ENCODE data around the gene FAAH.

Gene FAAH

DNA sequence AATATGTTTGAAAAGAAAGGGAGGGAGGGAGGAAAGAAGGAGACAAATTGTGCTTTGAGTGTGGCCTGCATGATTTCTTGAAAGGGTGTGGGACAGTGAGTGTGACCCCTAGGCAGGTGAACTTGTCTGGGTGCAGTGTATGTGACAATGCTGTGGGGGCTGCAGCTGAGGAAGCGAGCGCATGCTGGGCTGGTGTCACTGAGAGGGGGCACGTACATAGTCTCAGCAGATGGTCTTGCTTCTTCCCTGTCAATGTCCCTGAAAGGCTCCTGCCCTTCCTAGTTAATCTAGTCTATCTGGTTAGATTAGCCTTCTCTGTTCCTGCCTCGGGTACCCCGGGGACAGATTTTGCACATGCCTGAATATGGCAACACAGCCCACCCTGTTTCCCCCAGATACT is 9.8 kb downstream of the FAAH start:
- FAIRE-seq (no peak), DNase-seq (ENCODE audit: insufficient read length) (no peak)
- TF ChIP-seq POLR2AphosphoS5 (IDR thresholded peaks at IDR 0.05; ENCODE audit: low read depth, low read length) (no peak), TAF1 (IDR thresholded peaks at IDR 0.05; ENCODE audit: borderline replicate concordance, low read depth, low read length) (no peak), POLR2A (IDR thresholded peaks at IDR 0.05; ENCODE audit: low read depth, low read length) (no peak)

DNA sequence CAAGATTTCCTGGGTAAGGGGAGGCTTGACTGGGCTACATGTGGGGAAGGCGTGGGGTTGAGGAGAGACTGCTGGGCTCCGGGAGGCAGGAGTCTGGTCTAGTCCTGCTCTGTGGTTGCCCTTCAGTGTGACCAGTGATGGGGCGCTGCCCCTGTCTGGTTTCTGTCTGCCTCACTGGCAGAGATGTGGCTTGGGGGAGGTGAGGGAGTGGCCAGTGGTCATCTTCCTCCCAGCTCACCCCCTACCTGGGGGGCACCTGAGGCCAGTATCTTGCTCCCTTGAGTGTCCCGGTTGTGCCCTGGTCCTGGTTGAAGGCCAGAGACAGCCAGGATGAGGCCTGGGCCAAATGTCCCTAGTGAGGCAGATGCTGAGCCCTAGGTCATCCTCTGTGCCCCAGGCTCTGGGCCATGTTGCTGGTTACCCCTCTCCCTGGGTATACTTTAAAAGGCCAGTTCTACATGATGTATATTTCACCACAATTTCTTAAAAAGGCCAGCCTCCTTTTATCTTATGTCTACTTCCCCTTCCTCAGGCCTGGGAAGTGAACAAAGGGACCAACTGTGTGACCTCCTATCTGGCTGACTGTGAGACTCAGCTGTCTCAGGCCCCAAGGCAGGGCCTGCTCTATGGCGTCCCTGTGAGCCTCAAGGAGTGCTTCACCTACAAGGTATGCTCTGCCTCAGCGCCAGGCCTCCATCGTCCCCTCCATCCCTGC is 10.5 kb downstream of the FAAH start:
- TF ChIP-seq TAF1 (IDR thresholded peaks at IDR 0.05; ENCODE audit: borderline replicate concordance, low read depth, low read length) = no peak
- no peak for DNase-seq (ENCODE audit: insufficient read length)
- no peak for FAIRE-seq

DNA sequence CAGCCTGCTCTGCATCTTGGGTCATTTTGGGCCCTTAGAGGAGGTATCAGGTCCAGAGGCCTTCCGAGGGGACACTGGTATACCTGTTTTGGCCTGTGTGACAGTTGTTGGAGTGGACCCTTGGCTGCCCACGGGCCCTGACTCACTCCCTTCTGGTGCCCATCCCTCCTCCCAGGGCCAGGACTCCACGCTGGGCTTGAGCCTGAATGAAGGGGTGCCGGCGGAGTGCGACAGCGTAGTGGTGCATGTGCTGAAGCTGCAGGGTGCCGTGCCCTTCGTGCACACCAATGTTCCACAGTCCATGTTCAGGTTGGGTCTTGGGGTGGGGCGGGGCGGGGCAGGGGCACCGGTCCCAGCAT is 11.1 kb downstream of the FAAH start:
- TF ChIP-seq TAF1 (IDR thresholded peaks at IDR 0.05; ENCODE audit: borderline replicate concordance, low read depth, low read length) = no peak
- no peak for TF ChIP-seq POLR2AphosphoS5 (IDR thresholded peaks at IDR 0.05; ENCODE audit: low read depth, low read length)
- TF ChIP-seq POLR2A (IDR thresholded peaks at IDR 0.05; ENCODE audit: low read depth, low read length) = no peak
- FAIRE-seq = no peak
- no peak for DNase-seq (ENCODE audit: insufficient read length)

DNA sequence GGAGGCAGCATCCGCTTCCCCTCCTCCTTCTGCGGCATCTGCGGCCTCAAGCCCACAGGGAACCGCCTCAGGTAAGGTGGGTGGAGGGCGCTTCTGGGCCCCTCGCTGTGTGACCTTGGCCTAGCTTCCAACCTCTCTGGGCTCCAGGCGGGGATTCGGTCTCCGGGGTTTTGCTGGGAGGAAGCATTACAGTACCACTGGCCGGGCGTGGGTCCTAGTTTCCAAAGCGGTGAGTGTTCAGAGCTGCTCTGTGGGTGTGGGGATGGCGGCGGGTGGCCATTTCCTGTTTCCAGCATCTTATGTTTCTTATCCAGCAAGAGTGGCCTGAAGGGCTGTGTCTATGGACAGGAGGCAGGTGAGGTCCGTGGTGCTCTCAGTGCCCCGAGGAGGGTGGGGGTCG is 11.6 kb downstream of the FAAH start:
- FAIRE-seq (no peak), DNase-seq (ENCODE audit: insufficient read length) (no peak)
- no peak for TF ChIP-seq TAF1 (IDR thresholded peaks at IDR 0.05; ENCODE audit: borderline replicate concordance, low read depth, low read length)
- TF ChIP-seq POLR2AphosphoS5 (IDR thresholded peaks at IDR 0.05; ENCODE audit: low read depth, low read length) = no peak
- no peak for TF ChIP-seq POLR2A (IDR thresholded peaks at IDR 0.05; ENCODE audit: low read depth, low read length)

DNA sequence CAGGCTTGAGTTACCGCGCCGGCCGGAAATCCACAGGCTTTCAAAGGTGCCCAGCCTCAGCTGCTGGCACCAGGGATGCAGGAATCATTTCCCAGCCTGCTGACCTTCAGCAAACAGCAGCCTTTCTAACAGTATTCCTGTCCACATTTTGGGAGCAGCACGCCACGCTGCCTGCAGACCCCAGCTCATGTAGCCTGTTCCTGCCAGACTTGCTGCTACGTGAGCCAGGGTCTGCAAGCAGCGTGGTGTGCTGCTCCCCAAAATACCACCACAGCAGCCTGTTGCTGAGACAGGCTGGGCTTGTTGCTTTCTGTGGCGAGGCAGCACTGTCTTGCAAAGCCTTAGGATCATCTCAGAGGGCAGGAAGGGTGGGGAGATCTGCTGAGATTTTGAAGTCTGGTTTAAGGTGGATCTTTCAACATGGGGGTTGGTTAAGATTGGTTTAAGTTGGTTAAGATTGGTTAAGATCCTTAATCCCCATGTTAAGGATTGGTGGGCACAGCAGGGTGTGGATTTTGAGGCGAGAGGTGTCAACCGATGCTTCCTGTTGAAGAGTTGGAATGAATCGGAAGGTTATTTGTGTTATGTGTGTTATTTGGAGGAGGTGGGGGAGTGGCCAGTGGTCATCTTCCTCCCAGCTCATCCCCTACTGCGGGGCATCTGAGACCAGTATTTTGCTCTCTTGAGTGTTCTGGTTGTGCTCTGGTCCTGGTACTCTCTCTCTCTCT is 12.9 kb downstream of the FAAH start:
- TF ChIP-seq TAF1 (IDR thresholded peaks at IDR 0.05; ENCODE audit: borderline replicate concordance, low read depth, low read length) (no peak), POLR2AphosphoS5 (IDR thresholded peaks at IDR 0.05; ENCODE audit: low read depth, low read length) (no peak), POLR2A (IDR thresholded peaks at IDR 0.05; ENCODE audit: low read depth, low read length) (no peak)
- DNase-seq (ENCODE audit: insufficient read length) (no peak), FAIRE-seq (no peak)

DNA sequence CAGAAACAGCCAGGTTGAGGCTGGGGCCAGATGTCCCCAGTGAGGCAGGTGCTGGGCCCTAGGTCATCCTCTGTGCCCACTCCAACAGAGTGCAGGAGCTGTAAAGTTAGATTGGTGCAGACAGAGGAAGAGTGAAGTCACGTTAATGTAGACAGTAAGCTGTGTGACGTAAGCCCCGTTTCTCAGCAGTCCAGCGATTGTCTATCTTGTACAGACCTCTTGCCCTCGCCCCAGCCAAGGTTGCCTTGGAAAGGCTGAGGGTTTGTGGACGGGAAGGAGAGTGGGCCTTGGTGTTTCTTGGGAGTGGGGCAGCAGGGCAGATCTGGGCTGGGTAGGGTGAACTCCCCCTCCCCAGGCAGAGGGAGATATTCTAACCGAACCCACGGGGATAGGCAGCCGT is 13.5 kb downstream of the FAAH start:
- DNase-seq (ENCODE audit: insufficient read length) = no peak
- FAIRE-seq = no peak
- TF ChIP-seq POLR2A (IDR thresholded peaks at IDR 0.05; ENCODE audit: low read depth, low read length) = no peak
- TF ChIP-seq POLR2AphosphoS5 (IDR thresholded peaks at IDR 0.05; ENCODE audit: low read depth, low read length) = no peak
- TF ChIP-seq TAF1 (IDR thresholded peaks at IDR 0.05; ENCODE audit: borderline replicate concordance, low read depth, low read length) = no peak

DNA sequence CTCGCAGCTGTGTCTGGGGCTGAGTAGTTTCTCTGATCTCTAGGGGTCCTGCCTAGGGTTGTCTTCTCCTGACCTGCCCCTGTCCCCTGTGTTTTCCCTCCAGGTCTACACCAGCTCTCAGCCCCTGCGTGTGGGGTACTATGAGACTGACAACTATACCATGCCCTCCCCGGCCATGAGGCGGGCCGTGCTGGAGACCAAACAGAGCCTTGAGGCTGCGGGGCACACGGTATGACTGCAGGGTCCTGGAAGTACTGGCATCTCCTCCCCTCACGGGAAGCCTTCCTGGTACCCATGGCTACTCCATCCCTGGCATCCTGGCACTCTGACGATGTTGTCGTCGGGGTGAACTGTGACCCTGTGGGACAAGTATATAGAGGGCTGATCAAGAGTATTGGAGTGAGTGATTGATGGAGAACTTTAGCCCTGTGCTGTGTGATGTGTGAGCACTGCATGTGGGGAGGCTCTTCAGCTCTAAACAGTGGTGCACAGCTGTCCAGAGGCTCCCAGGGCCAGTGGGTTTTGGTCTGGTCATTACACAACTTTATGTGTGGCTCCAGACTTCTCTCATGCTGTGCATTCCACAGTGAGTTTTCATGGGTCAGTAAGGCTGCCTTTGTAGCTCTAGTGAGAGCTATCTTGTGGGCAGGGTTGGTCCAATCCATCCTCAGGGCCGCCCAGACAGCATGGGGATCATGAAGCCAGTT is 14.4 kb downstream of the FAAH start:
- FAIRE-seq (no peak), DNase-seq (ENCODE audit: insufficient read length) (no peak)
- TF ChIP-seq POLR2A (IDR thresholded peaks at IDR 0.05; ENCODE audit: low read depth, low read length) (no peak), TAF1 (IDR thresholded peaks at IDR 0.05; ENCODE audit: borderline replicate concordance, low read depth, low read length) (no peak), POLR2AphosphoS5 (IDR thresholded peaks at IDR 0.05; ENCODE audit: low read depth, low read length) (no peak)

DNA sequence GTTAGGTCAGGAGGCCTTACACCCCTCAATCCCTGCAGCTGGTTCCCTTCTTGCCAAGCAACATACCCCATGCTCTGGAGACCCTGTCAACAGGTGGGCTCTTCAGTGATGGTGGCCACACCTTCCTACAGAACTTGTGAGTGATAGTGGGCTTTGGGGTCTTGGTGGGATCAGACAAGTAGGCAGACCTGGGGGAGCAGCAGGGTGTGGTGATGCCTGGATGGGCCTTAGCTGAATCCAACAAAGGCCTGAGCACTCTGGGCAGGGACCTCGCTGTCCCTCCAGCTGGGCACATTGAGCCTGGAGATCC is 14.9 kb downstream of the FAAH start:
- FAIRE-seq = no peak
- no peak for TF ChIP-seq TAF1 (IDR thresholded peaks at IDR 0.05; ENCODE audit: borderline replicate concordance, low read depth, low read length)
- TF ChIP-seq POLR2AphosphoS5 (IDR thresholded peaks at IDR 0.05; ENCODE audit: low read depth, low read length) = no peak
- no peak for TF ChIP-seq POLR2A (IDR thresholded peaks at IDR 0.05; ENCODE audit: low read depth, low read length)

DNA sequence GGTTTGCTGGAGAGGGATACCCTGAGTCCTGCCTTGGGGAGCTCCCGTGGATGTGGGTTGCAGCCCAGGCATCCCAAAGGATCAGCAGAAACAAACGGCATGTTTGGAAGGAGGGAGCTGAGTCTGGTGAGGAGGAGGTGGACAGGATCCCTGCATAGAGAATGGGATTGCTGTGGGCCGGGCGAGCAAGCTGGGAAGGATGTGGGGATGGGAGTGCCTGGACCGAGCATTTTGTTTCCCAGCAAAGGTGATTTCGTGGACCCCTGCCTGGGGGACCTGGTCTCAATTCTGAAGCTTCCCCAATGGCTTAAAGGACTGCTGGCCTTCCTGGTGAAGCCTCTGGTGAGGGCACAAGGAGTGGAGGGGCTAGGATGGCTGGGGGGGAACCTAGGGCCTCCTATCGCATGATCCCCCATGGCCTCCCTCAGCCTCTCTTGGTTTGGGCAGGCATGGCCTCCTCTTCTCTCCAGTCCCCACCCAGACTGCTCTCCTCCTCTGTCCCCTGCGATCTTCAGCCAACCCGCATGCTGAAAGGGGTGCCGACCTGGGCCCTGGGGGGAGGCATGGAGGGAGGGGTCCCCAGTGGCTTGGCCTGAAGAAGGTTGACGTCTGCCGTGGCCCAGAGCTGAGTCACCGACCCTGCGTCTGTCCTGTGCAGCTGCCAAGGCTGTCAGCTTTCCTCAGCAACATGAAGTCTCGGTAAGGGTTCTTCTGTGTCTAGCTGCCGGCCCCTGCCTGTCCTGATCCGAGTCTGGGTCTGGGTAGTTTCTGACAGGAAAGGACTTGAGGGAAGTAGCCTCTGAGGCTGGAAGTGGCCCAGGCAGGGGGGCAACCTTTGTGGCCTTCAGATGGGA is 16.3 kb downstream of the FAAH start:
- TF ChIP-seq POLR2AphosphoS5 (IDR thresholded peaks at IDR 0.05; ENCODE audit: low read depth, low read length) (no peak), TAF1 (IDR thresholded peaks at IDR 0.05; ENCODE audit: borderline replicate concordance, low read depth, low read length) (no peak), POLR2A (IDR thresholded peaks at IDR 0.05; ENCODE audit: low read depth, low read length) (no peak)
- FAIRE-seq (no peak), DNase-seq (ENCODE audit: insufficient read length) (no peak)

More for the DNA sequence above, 14.9 kb downstream of the FAAH start:
- no peak for DNase-seq (ENCODE audit: insufficient read length)

DNA sequence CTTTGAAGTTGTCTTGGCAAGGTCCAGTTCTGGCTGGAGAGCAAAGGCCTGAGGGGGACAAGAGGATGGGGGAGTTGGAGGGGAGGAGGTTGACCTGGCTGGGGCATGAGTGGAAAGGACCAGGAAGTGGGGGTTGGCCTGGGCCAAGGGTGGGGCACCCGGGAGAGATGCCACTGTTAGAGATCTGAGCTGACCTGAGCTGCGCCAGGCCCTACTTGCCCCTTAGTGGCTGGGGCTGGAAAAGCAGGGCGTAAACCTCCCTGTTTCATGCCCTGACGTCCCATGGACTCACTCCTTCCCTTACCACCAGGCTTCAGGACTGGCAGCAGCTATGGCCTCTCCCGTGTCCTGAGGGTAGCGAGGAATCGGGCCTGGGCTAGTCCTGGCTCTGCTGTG is 16.9 kb downstream of the FAAH start:
- FAIRE-seq (no peak), DNase-seq (ENCODE audit: insufficient read length) (no peak)
- TF ChIP-seq POLR2AphosphoS5 (IDR thresholded peaks at IDR 0.05; ENCODE audit: low read depth, low read length) = no peak
- no peak for TF ChIP-seq TAF1 (IDR thresholded peaks at IDR 0.05; ENCODE audit: borderline replicate concordance, low read depth, low read length)
- no peak for TF ChIP-seq POLR2A (IDR thresholded peaks at IDR 0.05; ENCODE audit: low read depth, low read length)

DNA sequence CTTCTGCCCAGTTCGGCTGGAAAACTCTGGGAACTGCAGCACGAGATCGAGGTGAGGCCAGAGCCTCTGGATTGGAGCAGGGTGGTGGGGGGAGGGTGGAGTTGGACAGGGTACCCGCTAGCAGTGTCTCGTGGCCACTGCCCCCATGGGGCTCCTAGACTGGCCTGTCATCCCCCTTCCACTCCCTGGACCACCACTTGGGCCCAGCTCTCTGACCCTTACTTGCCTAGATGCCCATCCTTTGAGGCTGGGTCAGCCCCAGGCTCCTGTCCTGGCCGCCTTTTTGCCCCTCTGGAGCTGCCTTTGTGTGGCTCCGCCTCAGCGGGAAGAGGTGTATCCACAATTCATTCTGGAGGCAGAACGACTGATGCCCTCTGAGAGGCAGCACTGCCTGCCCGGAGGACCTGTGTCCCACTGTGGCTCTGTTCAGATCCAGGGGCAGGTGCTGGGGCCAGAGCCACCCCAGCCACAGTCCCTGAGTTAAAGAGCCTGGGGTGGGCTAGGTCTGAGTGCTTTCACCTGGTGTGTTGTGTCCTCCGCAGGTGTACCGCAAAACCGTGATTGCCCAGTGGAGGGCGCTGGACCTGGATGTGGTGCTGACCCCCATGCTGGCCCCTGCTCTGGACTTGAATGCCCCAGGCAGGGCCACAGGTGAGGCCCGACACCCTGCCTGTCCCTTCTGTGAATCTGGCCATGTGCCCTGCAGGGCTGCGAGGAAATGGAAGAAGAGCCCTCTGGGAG is 17.7 kb downstream of the FAAH start:
- DNase-seq (ENCODE audit: insufficient read length) (no peak), FAIRE-seq (no peak)
- TF ChIP-seq POLR2AphosphoS5 (IDR thresholded peaks at IDR 0.05; ENCODE audit: low read depth, low read length) = no peak
- TF ChIP-seq TAF1 (IDR thresholded peaks at IDR 0.05; ENCODE audit: borderline replicate concordance, low read depth, low read length) = no peak
- TF ChIP-seq POLR2A (IDR thresholded peaks at IDR 0.05; ENCODE audit: low read depth, low read length) = no peak
